Measurements from ENCODE around the gene TP53TG5.

The TP53TG5 gene

GRCh38 chr20:45355209-45356084 is 22.7 kb downstream of the TP53TG5 start:
- no peaks in the 10 kb centered on the region for H3K36me3 ChIP-seq (ENCODE audit: control insufficient read depth, low read length)
- no peaks in the 10 kb centered on the region for H3F3A ChIP-seq (ENCODE audit: control insufficient read depth, insufficient read depth)
- no peak overlapping the region for H3K27ac ChIP-seq (ENCODE audit: low read depth, low read length)
- no peak overlapping the region for H3K4me2 ChIP-seq (ENCODE audit: low read length)
- peaks cover 8% of the 10 kb centered on the region; the same call in 1 of the 2 replicates for H3K27me3 ChIP-seq (ENCODE audit: control insufficient read depth, low read length)
- H3K9me2 ChIP-seq (replicated peaks; ENCODE audit: control insufficient read depth, low read length): no peaks in the 10 kb centered on the region
- H3K9me3 ChIP-seq (ENCODE audit: control insufficient read depth, insufficient read depth, low read length): no peaks in the 10 kb centered on the region
- H3K79me2 ChIP-seq (ENCODE audit: control insufficient read depth, low read length): no peaks in the 10 kb centered on the region
- TF ChIP-seq CTCF (IDR thresholded peaks at IDR 0.05; ENCODE audit: low read depth, low read length, poor library complexity, severe bottlenecking) (no peak), EZH2phosphoT487 (IDR thresholded peaks at IDR 0.05; ENCODE audit: borderline replicate concordance, low read length) (no peak)
- no peaks in the 10 kb centered on the region for H4K20me1 ChIP-seq (ENCODE audit: control insufficient read depth, insufficient read depth, low read depth, low read length)
- H3K4me1 ChIP-seq (ENCODE audit: control insufficient read depth, low read length): peaks cover 7% of the 10 kb centered on the region
- H3K4me3 ChIP-seq (ENCODE audit: low read length): no peak overlapping the region

- Histone ChIP-seq H3K9me2 (replicated peaks; ENCODE audit: control insufficient read depth, low read length) (no peaks in the 10 kb centered on the region), H4K20me1 (ENCODE audit: control insufficient read depth, insufficient read depth, low read depth, low read length) (no peaks in the 10 kb centered on the region), H3K4me2 (ENCODE audit: low read length) (no peak overlapping the region), H3F3A (ENCODE audit: control insufficient read depth, insufficient read depth) (no peaks in the 10 kb centered on the region), H3K27ac (ENCODE audit: low read depth, low read length) (no peak overlapping the region), H3K36me3 (ENCODE audit: control insufficient read depth, low read length) (no peaks in the 10 kb centered on the region), H3K4me3 (ENCODE audit: low read length) (no peak overlapping the region), H3K79me2 (ENCODE audit: control insufficient read depth, low read length) (no peaks in the 10 kb centered on the region), H3K4me1 (ENCODE audit: control insufficient read depth, low read length) (peaks cover 7% of the 10 kb centered on the region), H3K27me3 (ENCODE audit: control insufficient read depth, low read length) (peaks cover 14% of the 10 kb centered on the region), H3K9me3 (ENCODE audit: control insufficient read depth, insufficient read depth, low read length) (no peaks in the 10 kb centered on the region)
- TF ChIP-seq EZH2phosphoT487 (IDR thresholded peaks at IDR 0.05; ENCODE audit: borderline replicate concordance, low read length) (no peak), CTCF (IDR thresholded peaks at IDR 0.05; ENCODE audit: low read depth, low read length, poor library complexity, severe bottlenecking) (no peak)
These were observed 23.5 kb downstream of the TP53TG5 start for GRCh38 chr20:45354423-45355208.

DNA sequence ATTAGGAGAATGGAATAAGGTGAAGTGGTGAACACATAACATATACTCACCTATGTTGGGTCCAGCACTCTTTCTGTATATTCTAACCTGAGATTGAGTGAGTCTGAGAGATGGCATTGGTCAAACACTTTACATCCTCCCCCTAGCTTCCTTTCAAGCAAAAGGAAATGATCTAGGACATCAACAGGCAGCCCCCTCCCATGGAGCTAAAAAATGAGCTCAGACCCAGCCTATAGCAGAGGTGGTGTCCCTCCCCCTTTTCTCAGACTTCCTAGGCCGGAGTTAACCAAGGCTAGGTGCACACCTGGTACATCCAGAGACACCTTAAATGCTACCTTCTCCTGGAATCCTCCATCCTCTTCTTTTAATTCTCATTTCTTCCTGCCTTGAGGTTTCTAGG is 24.4 kb downstream of the TP53TG5 start:
- Histone ChIP-seq H4K20me1 (ENCODE audit: control insufficient read depth, insufficient read depth, low read depth, low read length) (no peaks in the 10 kb centered on the region), H3K9me2 (replicated peaks; ENCODE audit: control insufficient read depth, low read length) (no peaks in the 10 kb centered on the region), H3K27ac (ENCODE audit: low read depth, low read length) (no peak overlapping the region), H3K79me2 (ENCODE audit: control insufficient read depth, low read length) (no peaks in the 10 kb centered on the region), H3K4me1 (ENCODE audit: control insufficient read depth, low read length) (peaks cover 7% of the 10 kb centered on the region), H3K4me2 (ENCODE audit: low read length) (no peak overlapping the region), H3K27me3 (ENCODE audit: control insufficient read depth, low read length) (peaks cover 17% of the 10 kb centered on the region), H3K4me3 (ENCODE audit: low read length) (no peak overlapping the region), H3K9me3 (ENCODE audit: control insufficient read depth, insufficient read depth, low read length) (no peaks in the 10 kb centered on the region), H3F3A (ENCODE audit: control insufficient read depth, insufficient read depth) (no peaks in the 10 kb centered on the region), H3K36me3 (ENCODE audit: control insufficient read depth, low read length) (no peaks in the 10 kb centered on the region)
- TF ChIP-seq CTCF (IDR thresholded peaks at IDR 0.05; ENCODE audit: low read depth, low read length, poor library complexity, severe bottlenecking): no peak
- no peak for TF ChIP-seq EZH2phosphoT487 (IDR thresholded peaks at IDR 0.05; ENCODE audit: borderline replicate concordance, low read length)

All from DOHH2 (cell line).